NCI-H526 (cell line): Measurements from ENCODE around the gene THPO.

Experiments
- DNase-seq, 2 experiments: peaks; one replicate each; lab custom pipeline; 2025; lab: John Stamatoyannopoulos, UW

THPO gene

DNA sequence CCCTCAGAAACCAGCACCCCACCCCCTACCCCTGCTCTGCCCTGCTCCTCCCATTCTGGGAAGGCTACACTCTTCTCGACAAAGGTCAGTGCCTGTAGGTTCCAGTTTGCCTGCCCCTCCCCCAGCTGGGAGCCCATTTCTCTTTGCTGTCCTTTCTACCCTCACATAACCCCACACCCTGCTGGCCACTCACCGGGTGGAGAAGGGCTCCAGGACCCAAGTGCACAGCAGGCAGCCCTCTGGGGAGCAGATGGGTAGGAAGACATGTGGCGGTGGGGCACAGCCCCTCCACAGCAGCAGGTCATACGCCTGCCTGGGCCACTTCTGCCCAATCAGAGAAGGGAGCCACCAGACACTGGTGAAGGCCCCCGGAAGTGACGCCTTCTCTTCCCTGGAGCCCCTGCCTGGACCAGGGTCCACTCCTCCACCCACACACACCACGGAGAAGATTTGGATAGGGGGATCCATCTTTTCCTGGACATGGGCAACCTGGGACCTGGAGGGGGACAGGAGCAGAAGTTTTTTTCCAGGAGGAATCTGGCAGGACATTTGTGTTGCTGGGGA is at the start of gene THPO:
Gene THPO, minus strand, starts transcription at position 326 of the 564 bp plus-strand sequence. CDS start 1,948 bp downstream, outside the sequence.
- no peak for DNase-seq

DNA sequence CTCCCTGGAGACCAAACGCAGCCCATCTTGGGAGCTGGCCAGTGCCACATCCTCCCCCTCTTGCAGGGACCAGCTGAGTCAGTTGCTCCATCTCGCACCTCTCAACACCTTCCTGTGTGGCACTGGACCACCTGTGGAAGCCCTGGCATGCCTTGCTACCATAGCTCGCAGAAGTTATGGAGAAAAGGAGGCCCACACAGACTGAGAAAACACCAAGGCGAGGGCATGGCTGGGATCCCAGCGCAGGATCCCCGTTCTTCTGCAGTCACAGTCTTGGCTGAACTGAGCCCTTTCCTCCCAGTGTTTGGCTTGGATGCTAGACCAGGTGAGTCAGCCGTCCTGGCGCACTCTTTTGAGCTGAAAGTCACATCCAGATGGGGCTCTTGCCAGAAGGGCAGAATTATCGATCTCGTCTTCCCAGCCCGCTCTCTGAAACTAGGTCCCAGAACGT is 48.7 kb upstream of the THPO start:
- no peak for DNase-seq

DNA sequence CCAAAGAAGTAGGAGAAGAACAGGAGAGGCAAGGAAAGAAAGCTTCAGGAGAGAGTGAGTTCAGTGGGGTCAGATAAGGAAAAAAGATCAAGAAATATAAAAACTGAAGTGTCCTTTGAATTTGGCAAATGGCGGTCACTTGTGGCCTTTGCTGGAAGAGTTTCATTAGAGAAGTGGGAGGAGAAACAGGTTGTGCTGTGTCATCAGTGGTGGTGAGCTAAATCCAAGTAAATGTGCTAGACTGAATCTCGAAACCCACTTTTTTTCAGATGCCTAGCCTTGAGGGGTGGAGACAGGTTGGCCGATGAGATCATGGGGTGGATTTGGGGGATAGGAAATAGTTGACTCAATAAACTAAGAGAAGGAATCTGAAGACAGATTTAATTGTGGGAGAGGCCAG is 45.6 kb upstream of the THPO start:
- no peak for DNase-seq

DNA sequence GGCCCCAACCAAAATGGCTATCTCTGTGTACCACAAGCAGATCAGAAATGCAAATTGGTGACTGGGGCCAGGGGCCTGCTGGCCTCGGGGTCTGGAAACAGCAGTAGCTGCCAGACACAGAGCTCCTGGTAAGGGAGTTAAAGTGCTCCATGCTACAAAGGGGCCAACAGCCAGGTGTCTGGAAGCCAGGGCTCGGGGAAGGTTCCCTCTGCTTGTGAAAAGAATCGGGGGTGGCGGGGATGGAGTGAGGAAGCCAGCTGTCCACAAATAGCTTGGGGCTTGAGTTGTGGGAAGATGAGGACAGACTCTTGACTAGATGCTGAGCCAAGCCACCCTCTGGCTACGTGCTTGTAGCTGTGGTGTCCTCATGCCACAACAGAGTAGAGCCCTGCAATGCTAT is 41.2 kb upstream of the THPO start:
- DNase-seq, result no peak

DNA sequence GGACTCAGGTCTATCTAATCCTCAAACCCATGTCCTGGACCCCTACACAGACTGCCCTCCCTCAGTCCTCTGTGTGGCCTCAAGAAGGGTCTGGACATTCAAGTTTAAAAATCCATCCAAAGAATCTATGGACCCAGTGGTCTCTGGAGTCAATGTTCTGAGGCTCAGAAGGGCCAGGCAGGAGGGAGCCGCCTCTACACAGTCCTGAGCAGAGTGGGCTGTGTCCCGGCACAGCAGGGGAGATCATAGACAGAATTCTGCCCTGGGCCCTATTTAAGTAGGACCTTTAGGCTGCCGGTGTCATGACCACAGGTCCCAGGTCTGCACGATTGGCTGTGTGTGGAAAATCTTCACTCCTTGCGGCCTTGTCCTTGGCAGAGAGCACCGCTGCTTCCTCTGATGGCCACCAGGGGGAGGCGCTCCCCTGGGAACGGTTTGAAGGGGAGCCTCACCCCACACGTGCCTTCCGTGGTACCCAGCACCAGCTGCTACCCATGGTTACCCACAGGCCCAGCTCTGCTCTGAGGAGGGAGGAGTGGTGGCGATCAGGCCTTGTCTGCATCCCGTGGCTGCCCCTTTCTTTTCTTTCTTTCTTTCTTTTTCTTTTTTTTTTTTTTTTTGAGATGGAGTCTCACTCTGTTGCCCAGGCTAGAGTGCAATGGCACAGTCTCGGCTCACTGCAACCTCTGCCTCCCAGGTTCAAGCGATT is 39.8 kb upstream of the THPO start:
- DNase-seq, result peak; percentile 53 to 81

DNA sequence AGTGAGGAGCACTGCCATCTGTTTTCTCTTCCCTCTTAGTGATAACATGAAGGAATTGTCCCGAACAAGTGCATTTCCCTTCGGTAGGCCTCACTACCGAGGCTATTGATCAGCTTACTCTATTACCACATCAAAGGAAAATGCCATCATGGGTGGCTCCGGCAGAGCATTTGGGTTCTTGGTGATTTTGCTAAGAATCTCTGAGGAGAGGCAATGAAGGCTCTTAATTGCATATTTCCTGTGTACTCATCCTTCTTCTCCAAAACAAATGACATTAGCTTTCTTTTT is 37.1 kb upstream of the THPO start:
- no peak for DNase-seq

DNA sequence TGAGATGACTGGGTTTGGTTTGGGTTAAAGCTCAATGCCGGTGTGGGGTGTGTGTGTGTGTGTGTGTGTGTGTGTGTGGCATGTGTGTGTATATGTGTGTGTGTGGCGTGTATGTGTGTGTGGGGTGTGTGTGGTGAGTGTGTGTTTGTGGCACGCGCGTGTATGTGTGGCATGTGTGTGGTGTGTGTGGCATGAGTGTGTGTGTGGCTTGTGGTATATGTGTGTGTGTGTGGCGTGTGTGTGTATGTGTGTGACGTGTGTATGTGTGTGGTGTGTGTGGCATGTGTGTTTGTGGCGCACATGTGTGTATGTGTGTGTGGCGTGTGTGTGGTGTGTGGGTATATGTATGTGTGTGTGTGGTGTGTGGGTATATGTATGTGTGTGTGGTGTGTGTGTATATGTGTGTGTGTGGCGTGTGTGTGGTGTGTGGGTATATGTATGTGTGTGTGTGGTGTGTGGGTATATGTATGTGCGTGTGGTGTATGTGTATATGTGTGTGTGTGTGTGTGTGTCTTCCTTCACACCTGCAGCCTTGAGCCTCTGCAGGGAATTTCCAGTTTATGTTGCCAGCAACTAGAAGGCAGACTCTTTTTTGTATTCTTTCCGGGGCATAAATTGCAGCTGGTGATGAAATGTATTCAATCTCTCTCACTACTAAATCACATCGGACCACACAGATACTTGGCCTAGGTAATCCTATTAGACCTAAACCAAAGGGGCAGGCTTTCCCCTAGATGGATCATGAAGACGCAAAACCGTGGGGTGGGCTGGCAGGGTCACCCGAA is 36.6 kb upstream of the THPO start:
- DNase-seq, result no peak

DNA sequence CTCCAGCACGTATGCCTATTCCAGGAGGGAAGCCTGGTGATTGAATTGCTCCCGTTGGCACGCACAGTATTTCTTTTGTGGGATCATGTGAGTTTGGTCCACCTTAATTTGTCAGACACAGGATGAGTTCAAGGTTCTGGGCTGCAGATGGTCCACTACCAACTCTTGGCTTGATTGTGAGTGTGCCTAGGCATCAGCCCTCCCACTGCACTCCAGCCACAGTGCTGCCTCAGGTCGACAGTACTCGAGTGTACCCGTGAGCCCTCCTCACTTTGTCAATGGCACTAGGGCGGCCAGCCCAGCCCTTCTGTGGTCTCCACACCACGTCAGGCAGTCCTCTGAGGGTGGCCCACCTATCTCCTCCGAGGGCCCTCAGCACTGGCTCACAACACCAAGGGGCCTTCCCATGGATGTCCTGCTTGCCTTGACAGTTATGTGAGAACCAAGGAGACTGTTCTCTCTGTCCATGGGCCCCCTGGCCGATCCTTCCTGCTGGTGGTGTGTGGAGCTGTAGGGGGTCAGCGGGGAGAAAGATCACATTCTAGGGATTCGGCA is 32.0 kb upstream of the THPO start:
- no peak for DNase-seq

DNA sequence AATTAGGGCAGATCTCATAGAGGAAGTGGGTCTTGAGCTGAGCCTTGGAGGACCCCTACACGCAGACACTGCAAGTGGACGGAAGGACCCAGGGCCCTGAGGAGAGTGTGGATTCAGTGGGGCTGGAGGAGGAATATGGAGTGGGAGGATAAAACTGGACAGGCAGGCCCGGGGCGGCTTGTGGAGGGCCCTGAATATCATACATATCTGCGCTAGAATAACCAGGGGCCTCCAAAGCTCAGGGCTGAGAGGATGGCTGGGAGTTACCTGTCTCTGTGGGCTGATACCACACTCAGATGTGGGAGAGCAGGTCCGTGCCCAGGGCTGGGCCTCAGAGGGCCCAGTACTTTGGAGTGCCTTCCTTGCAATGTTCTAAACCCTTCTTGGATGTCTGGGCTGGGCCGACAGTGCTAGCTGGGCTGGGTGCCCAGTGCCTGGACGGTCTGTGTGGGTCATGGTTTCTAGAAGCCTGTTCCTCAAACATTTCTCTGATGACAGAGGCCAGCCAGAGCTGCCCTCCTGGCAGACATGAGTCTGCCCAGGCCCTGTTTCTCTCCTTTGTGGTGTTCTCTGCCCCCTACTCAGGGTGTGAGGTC is 31.4 kb upstream of the THPO start:
- DNase-seq, result no peak

DNA sequence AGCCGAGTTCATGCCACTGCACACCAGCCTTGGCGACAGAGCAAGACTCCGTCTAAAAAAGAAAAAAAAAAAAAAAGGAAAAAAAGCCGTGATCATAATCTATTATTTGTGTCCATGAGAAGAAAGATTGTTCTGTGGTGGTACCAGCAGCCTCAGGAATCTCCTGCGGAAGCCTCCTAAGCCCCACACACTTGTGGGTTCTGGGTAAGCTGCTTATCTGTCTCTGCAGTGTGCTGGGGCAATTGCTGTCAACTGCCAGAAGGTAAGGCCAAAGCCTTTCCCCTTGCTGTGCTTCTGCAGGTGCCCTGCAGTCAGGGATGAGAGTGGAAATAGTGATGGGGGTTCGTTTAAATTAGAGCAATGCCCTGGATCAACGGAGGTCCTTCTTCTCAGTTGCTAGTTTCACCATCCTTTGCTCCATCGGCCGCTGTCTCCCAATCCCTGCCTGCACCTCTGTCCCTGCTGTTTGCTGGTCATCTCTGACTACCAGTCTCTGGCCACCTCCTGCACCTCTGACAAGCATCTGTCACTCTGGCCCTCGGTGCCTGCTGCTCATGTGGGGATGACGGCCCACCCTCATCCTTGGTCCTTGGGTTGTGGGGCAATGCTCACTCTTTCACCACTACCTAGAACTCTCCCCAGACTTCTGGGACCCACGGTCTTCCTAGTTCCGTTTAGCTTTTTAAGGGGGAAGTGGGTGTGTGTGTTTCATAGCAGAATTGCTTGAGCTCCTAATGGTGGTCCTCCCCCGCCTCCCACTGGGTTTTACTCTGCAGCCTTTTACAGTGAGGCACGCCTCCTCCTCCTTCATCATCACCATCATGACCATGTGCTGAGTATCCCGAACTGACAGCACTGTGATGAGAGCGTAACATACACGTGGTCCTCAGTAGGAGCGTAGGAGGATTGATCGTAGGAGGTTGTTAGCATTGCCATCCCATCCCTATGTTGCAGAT is 27.3 kb upstream of the THPO start:
- no peak for DNase-seq

DNA sequence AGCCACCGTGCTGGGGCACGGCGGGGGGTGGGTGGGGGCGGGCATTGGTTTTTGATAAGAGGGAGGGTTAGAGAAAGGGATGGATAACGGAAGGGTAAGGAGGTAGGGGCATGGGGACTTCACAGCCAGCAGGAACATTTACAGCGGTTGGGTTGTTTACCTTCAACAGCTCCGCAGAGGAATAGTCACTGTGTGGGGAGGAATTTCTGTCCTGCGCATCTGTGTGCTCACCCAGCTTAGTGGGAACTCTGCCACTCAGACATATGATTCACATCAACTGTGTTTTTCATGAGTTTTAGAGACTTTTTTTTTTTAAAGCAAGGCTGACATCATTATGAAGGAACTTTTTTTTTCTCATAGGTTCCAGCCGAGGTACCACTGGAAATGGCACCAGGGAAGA is 21.4 kb upstream of the THPO start:
- no peak for DNase-seq

DNA sequence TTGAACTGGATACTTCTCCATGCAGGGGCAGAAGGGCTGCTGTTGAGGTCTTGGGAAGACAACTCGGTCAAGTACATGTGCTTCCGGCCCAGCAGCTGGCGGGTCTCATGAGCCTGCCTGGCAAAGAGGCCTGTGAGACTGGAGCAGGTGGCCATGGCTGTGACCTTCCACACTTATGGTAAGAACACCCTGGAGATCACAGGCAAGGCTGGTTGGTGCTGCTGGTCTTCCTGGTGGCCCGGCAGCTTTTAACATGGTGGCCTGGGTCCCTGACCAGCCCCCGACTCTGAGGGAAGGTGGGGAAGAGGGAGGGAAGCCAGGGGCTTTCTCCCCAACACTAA is 17.3 kb upstream of the THPO start:
- no peak for DNase-seq

DNA sequence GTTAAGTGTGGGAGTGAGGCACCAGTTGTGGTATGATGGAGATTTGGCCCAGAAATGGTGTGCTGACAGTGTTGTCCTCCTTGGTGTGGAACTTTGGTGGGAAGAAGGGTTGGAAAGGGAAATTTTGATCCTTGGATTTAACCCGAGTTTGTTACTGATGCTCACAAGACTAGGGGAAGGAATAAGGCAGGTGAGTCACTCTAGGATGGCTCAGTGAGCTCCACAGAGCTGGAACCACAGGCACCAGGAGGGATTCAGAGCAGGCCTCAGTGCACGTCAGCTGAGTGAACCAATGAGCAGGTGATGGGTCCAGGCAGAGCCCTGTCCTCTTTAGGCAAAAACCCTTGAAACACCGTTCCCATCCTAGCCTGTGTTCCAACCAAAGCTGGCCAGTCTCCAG is 13.3 kb upstream of the THPO start:
- DNase-seq, result no peak

DNA sequence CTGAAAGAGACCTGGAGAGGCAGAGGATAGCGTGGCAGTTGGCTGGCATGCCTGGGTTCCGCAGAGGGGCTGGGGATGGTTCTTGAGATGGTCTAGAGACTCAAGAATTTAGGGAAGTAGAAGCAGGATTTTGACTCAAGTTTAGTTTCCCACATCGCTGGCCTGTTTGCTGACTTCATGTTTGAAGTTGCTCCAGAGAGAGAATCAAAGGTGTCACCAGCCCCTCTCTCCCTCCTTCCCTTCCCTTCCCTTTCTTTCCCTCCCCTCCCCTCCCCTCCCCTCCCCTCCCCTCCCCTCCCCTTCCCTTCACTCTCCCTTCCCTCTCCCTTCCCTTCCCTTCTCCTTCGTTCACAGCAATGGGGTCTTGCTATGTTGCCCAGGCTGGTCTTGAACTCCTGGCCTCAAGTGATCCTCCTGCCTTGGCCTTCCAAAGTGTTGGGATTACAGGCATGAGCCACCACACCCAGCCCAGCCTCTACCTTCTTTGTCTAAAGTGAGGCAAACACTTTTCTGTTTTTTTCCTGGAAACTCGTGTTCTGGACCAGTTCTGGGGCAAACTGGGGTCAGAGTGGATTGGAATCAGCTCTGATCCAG is 12.0 kb upstream of the THPO start:
- no peak for DNase-seq

DNA sequence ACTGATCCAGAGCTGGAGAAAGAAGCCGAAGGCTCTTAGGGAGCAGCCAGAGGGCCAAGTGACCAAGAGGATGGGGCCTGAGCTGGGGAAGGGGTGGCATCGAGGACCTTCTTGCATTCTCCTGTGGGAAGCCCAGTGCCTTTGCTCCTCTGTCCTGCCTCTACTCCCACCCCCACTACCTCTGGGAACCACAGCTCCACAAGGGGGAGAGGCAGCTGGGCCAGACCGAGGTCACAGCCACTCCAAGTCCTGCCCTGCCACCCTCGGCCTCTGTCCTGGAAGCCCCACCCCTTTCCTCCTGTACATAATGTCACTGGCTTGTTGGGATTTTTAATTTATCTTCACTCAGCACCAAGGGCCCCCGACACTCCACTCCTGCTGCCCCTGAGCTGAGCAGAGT is 11.4 kb upstream of the THPO start:
- no peak for DNase-seq

DNA sequence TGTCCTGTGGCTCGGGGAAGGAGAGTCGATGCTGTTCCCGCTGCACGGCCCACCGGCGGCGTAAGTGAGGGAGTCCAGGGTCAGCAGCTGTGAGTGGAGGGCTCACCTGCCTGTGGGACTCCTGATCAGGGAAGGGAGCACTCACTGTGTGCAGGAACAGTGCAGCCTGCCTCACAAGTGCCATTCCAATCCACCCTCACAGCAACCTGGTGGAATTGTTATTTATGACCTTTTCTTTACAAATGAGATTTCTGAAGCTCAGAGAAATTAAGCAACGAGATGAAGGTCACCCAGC is 10.9 kb upstream of the THPO start:
- DNase-seq, result no peak

DNA sequence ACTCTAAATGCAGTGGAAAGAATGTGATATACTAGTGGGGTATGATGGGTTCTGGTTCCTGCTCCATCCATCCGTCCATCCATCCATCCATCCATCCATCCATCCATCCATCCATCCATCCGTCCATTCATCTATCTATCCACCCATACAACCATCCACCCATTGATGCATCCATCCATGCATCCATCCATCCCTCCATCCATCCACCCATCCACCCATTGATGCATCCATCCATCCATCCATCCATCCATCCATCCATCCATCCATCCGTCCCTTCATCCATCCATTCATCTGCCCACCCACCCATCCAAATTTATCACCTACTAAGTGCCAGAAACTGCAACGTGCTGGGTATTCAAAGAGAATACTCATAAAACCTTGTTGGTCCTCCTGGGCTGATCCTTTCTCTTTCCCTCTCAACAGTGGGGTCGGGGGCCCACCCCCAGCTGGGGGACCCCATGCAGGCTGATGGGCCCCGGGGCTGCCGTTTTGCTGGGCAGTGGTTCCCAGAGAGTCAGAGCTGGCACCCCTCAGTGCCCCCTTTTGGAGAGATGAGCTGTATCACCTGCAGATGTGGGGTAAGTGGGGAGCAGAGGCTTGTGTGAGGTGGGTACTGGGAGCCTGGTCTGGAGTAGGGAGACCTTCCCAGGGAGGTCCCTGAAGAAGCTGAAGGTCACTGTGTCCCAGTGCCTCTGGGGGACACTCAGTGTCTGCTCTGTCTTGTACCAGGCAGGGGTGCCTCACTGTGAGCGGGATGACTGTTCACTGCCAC is 10.3 kb upstream of the THPO start:
- DNase-seq, result no peak

DNA sequence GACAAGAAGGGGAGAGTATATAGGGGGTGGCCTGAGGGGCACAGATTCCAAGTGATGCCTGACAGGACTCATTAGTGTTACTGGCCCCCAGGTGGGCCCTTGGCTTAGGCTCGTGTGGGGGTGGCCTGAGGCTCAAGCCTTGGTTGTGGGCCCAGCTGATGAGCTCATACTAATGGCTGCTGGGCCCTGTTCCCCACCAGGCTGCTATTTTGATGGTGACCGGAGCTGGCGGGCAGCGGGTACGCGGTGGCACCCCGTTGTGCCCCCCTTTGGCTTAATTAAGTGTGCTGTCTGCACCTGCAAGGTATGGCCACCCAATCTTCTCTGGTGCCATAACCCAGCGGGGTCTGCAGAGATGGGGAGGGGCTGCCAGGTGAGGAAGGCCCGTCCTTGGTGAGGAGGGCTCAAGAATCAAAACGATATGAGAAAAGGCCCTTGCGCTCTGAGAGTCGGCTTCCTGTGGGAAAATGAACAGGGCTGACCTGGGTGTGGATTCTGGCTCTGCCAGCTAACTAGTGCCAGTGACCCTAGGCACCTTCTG is 9.2 kb upstream of the THPO start:
- no peak for DNase-seq

DNA sequence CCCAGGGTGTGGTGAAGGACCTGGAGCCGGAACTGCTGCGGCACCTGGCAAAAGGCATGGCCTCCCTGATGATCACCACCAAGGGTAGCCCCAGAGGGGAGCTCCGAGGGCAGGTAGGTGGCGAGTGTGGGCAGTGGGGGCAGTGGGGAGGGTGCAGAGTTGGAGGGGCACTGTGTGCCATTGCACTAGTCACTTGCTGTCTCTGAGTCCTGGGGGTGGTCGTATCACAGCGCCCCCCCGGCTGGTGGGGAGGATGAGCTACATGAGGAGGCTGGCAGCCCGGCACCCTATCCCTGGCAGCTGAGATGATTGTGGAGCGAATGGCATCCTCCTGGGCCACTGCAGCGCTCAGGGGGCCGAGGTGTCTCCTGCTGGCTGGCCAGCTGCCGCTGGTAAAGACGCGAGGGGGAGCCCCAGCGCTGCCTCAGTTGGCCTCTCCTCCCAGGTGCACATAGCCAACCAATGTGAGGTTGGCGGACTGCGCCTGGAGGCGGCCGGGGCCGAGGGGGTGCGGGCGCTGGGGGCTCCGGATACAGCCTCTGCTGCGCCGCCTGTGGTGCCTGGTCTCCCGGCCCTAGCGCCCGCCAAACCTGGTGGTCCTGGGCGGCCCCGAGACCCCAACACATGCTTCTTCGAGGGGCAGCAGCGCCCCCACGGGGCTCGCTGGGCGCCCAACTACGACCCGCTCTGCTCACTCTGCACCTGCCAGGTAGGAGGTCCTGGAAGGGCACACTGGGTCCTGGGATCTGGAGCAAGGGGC is 8.2 kb upstream of the THPO start:
- DNase-seq, result no peak
